WTC11 (cell line): ENCODE results near the gene HEY2. TPM values are rescaled to one million over a fixed set of nuclear protein-coding genes. Genes with fewer than 3 reads are reported as not detected.

Experiments used
- ATAC-seq: fragments of 200-7000 bp; cut with Tn5 transposase; 2 replicates; pipeline ENCODE4 v1.10.0; 2021; ENCODE audit warnings: mild to moderate bottlenecking, moderate library complexity
- CTCF ChIA-PET: fragments of 300-600 bp; sonication (Branson Sonifier 250); formaldehyde crosslinking; loops from one replicate; lab custom pipeline; 2021; ENCODE audit warnings: antibody characterized with exemption; lab: Charles Lee
- POLR2A ChIA-PET: fragments of 350-600 bp; sonication (Branson Sonifier 250); formaldehyde crosslinking; loops from one replicate; lab custom pipeline; 2021; ENCODE audit warnings: antibody characterized with exemption; lab: Charles Lee
- DNase-seq: peaks from one replicate; pipeline ENCODE4 v3.0.0; 2021; ENCODE audit warnings: low spot score
- H3K27ac Mint-ChIP-seq: 2 replicates; pipeline ENCODE4 v1.8.0; 2021; ENCODE audit warnings: mixed read lengths
- H3K27me3 Mint-ChIP-seq: 2 replicates; pipeline ENCODE4 v1.8.0; 2021; ENCODE audit warnings: low read depth, mild to moderate bottlenecking, moderate library complexity, mixed read lengths
- H3K36me3 Mint-ChIP-seq: 2 replicates; pipeline ENCODE4 v1.8.0; 2021; ENCODE audit warnings: mixed read lengths
- H3K4me1 Mint-ChIP-seq: 2 replicates; pipeline ENCODE4 v1.8.0; 2022; ENCODE audit warnings: mixed read lengths
- H3K4me3 Mint-ChIP-seq: 2 replicates; pipeline ENCODE4 v1.8.0; 2021; ENCODE audit warnings: mild to moderate bottlenecking, moderate library complexity, mixed read lengths
- H3K9me3 Mint-ChIP-seq: 2 replicates; pipeline ENCODE4 v1.8.0; 2021; ENCODE audit warnings: mixed read lengths
- CREB1 ChIP-seq: sonication (generic); formaldehyde crosslinking; IDR thresholded peaks from 2 replicates; pipeline ENCODE4 v1.8.0; 2023; ENCODE audit warnings: mild to moderate bottlenecking, missing genetic modification reagents
- ELF4 ChIP-seq: sonication (generic); formaldehyde crosslinking; IDR thresholded peaks from 2 replicates; pipeline ENCODE4 v1.8.1; 2022; ENCODE audit warnings: low read depth, mild to moderate bottlenecking, moderate library complexity, missing genetic modification reagents
- FOXP1 ChIP-seq: sonication (generic); formaldehyde crosslinking; IDR thresholded peaks from 2 replicates; pipeline ENCODE4 v1.8.0; 2022; ENCODE audit warnings: missing genetic modification reagents, mild to moderate bottlenecking, moderate library complexity, borderline replicate concordance
- JUN ChIP-seq: sonication (generic); formaldehyde crosslinking; IDR thresholded peaks from 2 replicates; pipeline ENCODE4 v1.8.0; 2023; ENCODE audit warnings: mild to moderate bottlenecking, missing genetic modification reagents
- SMAD3 ChIP-seq: sonication (generic); formaldehyde crosslinking; IDR thresholded peaks from 2 replicates; pipeline ENCODE4 v1.8.0; 2022; ENCODE audit warnings: missing genetic modification reagents, mild to moderate bottlenecking, borderline replicate concordance
- TEAD1 ChIP-seq: sonication (generic); formaldehyde crosslinking; IDR thresholded peaks from 2 replicates; pipeline ENCODE4 v1.8.0; 2022; ENCODE audit warnings: mild to moderate bottlenecking, missing genetic modification reagents
- TP53 ChIP-seq: sonication (generic); formaldehyde crosslinking; IDR thresholded peaks from 2 replicates; pipeline ENCODE4 v1.8.1; 2023; ENCODE audit warnings: mild to moderate bottlenecking, missing genetic modification reagents
- ZNF121 ChIP-seq: sonication (generic); formaldehyde crosslinking; IDR thresholded peaks from 2 replicates; pipeline ENCODE4 v1.8.0; 2023; ENCODE audit warnings: missing genetic modification reagents
- ZNF219 ChIP-seq: sonication (generic); formaldehyde crosslinking; IDR thresholded peaks from 2 replicates; pipeline ENCODE4 v1.8.0; 2023; ENCODE audit warnings: missing genetic modification reagents, mild to moderate bottlenecking, borderline replicate concordance
- ZNF232 ChIP-seq: sonication (generic); formaldehyde crosslinking; IDR thresholded peaks from 2 replicates; pipeline ENCODE4 v1.8.0; 2022; ENCODE audit warnings: mild to moderate bottlenecking, missing genetic modification reagents
- total RNA-seq: library from RNA; stranded (reverse); gene quantifications from 3 replicates; pipeline ENCODE4 v1.2.3, GENCODE V29; 2021
- TF ChIP-seq, protein P1 (sequence below): sonication (generic); formaldehyde crosslinking; IDR thresholded peaks from 2 replicates; pipeline ENCODE4 v1.8.1; 2022; ENCODE audit warnings: low read depth, mild to moderate bottlenecking, moderate library complexity, missing genetic modification reagents, borderline replicate concordance
- TF ChIP-seq, protein P2 (sequence below): sonication (generic); formaldehyde crosslinking; IDR thresholded peaks from 2 replicates; pipeline ENCODE4 v1.8.0; 2022; ENCODE audit warnings: missing genetic modification reagents
- TF ChIP-seq, protein P3 (sequence below): sonication (generic); formaldehyde crosslinking; IDR thresholded peaks from 2 replicates; pipeline ENCODE4 v1.8.0; 2022; ENCODE audit warnings: mild to moderate bottlenecking, missing genetic modification reagents
- TF ChIP-seq, protein P4 (sequence below): sonication (generic); formaldehyde crosslinking; IDR thresholded peaks from 2 replicates; pipeline ENCODE4 v1.8.0; 2023; ENCODE audit warnings: missing genetic modification reagents, mild to moderate bottlenecking, borderline replicate concordance
- TF ChIP-seq, protein P5 (sequence below): fragments of 250-450 bp; sonication (Bioruptor Pico); IDR thresholded peaks from 2 replicates; pipeline ENCODE4 v1.8.0; 2021; ENCODE audit warnings: mild to moderate bottlenecking
- TF ChIP-seq, protein P6 (sequence below): sonication (generic); formaldehyde crosslinking; IDR thresholded peaks from 2 replicates; pipeline ENCODE4 v1.8.1; 2022; ENCODE audit warnings: missing genetic modification reagents, borderline replicate concordance

HEY2 gene
- total RNA-seq, 1 experiment from 2014 or later, result 10.6 TPM

DNA sequence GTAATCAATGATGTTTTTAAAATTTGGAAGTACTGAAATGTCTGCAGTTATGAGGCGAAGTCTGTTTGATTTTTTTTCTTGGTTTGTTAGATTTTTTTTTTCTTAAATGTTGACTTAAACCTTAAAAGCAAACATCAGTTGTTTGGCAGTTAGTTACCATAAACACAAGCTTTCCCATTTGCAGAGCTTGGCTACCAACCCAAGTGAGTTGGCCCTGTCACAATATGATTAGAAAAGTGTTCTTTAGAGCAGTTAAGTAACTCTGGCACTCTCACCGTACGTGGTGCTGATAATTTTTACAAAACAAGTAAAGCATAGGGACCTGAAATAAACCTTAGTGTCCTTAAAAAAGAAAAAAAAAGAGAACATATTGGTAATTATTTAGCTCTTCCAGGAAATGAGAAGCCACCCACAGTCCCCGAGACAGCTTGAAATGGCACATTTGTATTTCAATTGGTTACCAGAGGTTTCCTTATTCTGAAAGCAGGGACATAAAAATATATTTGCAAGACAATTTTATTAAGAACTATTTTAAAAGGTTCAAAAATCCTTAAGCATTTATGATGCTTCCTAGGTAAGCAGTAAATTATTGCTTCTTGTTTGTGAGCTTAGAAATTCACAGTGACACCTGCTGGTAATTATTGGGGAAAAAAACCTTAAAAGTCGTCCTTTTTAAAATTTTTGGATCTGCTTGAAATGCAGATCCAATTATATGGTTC lies 3.9 kb downstream of the HEY2 start:
- ATAC-seq, result no peak
- CTCF ChIA-PET, result interaction anchor here (0.6 to 2.4 kb wide), 29 partner anchors 8 to 440 kb away, joined by 3 to 21 read pairs (median 3); partner anchors contain the start of gene NCOA7
- POLR2A ChIA-PET, result interaction anchor here (1.0 to 1.3 kb wide), 2 partner anchors 37 to 62 kb away, joined by 3 to 4 read pairs; partner anchors contain the start of gene NCOA7

More for the DNA sequence above, 3.9 kb downstream of the HEY2 start:
- H3K27ac Mint-ChIP-seq, result peak overlapping the region; percentile 89
- TF ChIP-seq, protein P1, sequence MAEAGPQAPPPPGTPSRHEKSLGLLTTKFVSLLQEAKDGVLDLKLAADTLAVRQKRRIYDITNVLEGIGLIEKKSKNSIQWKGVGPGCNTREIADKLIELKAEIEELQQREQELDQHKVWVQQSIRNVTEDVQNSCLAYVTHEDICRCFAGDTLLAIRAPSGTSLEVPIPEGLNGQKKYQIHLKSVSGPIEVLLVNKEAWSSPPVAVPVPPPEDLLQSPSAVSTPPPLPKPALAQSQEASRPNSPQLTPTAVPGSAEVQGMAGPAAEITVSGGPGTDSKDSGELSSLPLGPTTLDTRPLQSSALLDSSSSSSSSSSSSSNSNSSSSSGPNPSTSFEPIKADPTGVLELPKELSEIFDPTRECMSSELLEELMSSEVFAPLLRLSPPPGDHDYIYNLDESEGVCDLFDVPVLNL (CRISPR knock-in tag), result no peak
- TF ChIP-seq, protein P2, sequence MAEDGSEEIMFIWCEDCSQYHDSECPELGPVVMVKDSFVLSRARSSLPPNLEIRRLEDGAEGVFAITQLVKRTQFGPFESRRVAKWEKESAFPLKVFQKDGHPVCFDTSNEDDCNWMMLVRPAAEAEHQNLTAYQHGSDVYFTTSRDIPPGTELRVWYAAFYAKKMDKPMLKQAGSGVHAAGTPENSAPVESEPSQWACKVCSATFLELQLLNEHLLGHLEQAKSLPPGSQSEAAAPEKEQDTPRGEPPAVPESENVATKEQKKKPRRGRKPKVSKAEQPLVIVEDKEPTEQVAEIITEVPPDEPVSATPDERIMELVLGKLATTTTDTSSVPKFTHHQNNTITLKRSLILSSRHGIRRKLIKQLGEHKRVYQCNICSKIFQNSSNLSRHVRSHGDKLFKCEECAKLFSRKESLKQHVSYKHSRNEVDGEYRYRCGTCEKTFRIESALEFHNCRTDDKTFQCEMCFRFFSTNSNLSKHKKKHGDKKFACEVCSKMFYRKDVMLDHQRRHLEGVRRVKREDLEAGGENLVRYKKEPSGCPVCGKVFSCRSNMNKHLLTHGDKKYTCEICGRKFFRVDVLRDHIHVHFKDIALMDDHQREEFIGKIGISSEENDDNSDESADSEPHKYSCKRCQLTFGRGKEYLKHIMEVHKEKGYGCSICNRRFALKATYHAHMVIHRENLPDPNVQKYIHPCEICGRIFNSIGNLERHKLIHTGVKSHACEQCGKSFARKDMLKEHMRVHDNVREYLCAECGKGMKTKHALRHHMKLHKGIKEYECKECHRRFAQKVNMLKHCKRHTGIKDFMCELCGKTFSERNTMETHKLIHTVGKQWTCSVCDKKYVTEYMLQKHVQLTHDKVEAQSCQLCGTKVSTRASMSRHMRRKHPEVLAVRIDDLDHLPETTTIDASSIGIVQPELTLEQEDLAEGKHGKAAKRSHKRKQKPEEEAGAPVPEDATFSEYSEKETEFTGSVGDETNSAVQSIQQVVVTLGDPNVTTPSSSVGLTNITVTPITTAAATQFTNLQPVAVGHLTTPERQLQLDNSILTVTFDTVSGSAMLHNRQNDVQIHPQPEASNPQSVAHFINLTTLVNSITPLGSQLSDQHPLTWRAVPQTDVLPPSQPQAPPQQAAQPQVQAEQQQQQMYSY (CRISPR knock-in tag), result no peak
- TF ChIP-seq ELF4 (CRISPR knock-in tag) (no peak), ZNF219 (no peak), TP53 (CRISPR knock-in tag) (no peak), FOXP1 (CRISPR knock-in tag) (no peak), JUN (CRISPR knock-in tag) (no peak), ZNF121 (CRISPR knock-in tag) (no peak), CREB1 (CRISPR knock-in tag) (no peak), ZNF232 (no peak), TEAD1 (no peak), SMAD3 (CRISPR knock-in tag) (no peak)
- TF ChIP-seq, protein P3, sequence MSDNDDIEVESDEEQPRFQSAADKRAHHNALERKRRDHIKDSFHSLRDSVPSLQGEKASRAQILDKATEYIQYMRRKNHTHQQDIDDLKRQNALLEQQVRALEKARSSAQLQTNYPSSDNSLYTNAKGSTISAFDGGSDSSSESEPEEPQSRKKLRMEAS (CRISPR knock-in tag), result no peak
- TF ChIP-seq, protein P4, sequence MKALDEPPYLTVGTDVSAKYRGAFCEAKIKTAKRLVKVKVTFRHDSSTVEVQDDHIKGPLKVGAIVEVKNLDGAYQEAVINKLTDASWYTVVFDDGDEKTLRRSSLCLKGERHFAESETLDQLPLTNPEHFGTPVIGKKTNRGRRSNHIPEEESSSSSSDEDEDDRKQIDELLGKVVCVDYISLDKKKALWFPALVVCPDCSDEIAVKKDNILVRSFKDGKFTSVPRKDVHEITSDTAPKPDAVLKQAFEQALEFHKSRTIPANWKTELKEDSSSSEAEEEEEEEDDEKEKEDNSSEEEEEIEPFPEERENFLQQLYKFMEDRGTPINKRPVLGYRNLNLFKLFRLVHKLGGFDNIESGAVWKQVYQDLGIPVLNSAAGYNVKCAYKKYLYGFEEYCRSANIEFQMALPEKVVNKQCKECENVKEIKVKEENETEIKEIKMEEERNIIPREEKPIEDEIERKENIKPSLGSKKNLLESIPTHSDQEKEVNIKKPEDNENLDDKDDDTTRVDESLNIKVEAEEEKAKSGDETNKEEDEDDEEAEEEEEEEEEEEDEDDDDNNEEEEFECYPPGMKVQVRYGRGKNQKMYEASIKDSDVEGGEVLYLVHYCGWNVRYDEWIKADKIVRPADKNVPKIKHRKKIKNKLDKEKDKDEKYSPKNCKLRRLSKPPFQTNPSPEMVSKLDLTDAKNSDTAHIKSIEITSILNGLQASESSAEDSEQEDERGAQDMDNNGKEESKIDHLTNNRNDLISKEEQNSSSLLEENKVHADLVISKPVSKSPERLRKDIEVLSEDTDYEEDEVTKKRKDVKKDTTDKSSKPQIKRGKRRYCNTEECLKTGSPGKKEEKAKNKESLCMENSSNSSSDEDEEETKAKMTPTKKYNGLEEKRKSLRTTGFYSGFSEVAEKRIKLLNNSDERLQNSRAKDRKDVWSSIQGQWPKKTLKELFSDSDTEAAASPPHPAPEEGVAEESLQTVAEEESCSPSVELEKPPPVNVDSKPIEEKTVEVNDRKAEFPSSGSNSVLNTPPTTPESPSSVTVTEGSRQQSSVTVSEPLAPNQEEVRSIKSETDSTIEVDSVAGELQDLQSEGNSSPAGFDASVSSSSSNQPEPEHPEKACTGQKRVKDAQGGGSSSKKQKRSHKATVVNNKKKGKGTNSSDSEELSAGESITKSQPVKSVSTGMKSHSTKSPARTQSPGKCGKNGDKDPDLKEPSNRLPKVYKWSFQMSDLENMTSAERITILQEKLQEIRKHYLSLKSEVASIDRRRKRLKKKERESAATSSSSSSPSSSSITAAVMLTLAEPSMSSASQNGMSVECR (CRISPR knock-in tag), result no peak
- TF ChIP-seq, protein P5, sequence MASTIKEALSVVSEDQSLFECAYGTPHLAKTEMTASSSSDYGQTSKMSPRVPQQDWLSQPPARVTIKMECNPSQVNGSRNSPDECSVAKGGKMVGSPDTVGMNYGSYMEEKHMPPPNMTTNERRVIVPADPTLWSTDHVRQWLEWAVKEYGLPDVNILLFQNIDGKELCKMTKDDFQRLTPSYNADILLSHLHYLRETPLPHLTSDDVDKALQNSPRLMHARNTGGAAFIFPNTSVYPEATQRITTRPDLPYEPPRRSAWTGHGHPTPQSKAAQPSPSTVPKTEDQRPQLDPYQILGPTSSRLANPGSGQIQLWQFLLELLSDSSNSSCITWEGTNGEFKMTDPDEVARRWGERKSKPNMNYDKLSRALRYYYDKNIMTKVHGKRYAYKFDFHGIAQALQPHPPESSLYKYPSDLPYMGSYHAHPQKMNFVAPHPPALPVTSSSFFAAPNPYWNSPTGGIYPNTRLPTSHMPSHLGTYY, result no peak
- TF ChIP-seq, protein P6, sequence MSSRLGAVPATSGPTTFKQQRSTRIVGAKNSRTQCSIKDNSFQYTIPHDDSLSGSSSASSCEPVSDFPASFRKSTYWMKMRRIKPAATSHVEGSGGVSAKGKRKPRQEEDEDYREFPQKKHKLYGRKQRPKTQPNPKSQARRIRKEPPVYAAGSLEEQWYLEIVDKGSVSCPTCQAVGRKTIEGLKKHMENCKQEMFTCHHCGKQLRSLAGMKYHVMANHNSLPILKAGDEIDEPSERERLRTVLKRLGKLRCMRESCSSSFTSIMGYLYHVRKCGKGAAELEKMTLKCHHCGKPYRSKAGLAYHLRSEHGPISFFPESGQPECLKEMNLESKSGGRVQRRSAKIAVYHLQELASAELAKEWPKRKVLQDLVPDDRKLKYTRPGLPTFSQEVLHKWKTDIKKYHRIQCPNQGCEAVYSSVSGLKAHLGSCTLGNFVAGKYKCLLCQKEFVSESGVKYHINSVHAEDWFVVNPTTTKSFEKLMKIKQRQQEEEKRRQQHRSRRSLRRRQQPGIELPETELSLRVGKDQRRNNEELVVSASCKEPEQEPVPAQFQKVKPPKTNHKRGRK, result no peak
- H3K36me3 Mint-ChIP-seq, result peaks cover 33% of the 10 kb centered on the region
- peaks cover 56% of the 10 kb centered on the region for H3K4me1 Mint-ChIP-seq
- no peaks in the 10 kb centered on the region for H3K9me3 Mint-ChIP-seq
- H3K4me3 Mint-ChIP-seq, result peak overlapping the region; percentile 58
- H3K27me3 Mint-ChIP-seq, result peaks cover 10% of the 10 kb centered on the region
- no peak for DNase-seq
